Hepatocyte (in vitro differentiated cells): ENCODE measurements around the gene IPMK.

Experiments used
- EZH2 ChIP-seq: fragments of 200-600 bp; sonication (generic); IDR thresholded peaks from 2 replicates; pipeline ENCODE4 v1.6.1; 2016; ENCODE audit warnings: antibody characterized with exemption, mild to moderate bottlenecking, borderline replicate concordance
- EZH2phosphoT487 ChIP-seq: fragments of 200-600 bp; sonication (generic); IDR thresholded peaks from one replicate; pipeline ENCODE4 v1.6.1; 2018; ENCODE audit warnings: antibody characterized with exemption, mild to moderate bottlenecking, low read depth, moderate library complexity; ENCODE audit not compliant: unreplicated experiment, severe bottlenecking
- TF ChIP-seq, protein P1 (sequence below): fragments of 200-600 bp; sonication (generic); IDR thresholded peaks from 2 replicates; pipeline ENCODE4 v1.5.1; 2016; ENCODE audit warnings: antibody characterized with exemption, mild to moderate bottlenecking; ENCODE audit not compliant: poor library complexity

- TF ChIP-seq, protein P1, sequence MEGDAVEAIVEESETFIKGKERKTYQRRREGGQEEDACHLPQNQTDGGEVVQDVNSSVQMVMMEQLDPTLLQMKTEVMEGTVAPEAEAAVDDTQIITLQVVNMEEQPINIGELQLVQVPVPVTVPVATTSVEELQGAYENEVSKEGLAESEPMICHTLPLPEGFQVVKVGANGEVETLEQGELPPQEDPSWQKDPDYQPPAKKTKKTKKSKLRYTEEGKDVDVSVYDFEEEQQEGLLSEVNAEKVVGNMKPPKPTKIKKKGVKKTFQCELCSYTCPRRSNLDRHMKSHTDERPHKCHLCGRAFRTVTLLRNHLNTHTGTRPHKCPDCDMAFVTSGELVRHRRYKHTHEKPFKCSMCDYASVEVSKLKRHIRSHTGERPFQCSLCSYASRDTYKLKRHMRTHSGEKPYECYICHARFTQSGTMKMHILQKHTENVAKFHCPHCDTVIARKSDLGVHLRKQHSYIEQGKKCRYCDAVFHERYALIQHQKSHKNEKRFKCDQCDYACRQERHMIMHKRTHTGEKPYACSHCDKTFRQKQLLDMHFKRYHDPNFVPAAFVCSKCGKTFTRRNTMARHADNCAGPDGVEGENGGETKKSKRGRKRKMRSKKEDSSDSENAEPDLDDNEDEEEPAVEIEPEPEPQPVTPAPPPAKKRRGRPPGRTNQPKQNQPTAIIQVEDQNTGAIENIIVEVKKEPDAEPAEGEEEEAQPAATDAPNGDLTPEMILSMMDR = no peak
- TF ChIP-seq EZH2 (no peak), EZH2phosphoT487 (no peak)
These were observed 117.4 kb downstream of the IPMK start for GRCh38 chr10:58150290-58150689.
